Fibroblast of lung (primary cell): ENCODE data around the gene MTR. TPM values are rescaled to one million over a fixed set of nuclear protein-coding genes. Genes with fewer than 3 reads are reported as not detected.

Source experiments
- DNase-seq, 2 donors: peaks; one replicate each; pipeline versions ENCODE4 v3.0.0 to v3.0.0-alpha.2; 2010; ENCODE audit warnings: low read depth in 2 of 2
- H2AFZ ChIP-seq: 2 replicates; pipeline ENCODE4 v1.5.1; 2012; ENCODE audit warnings: low read length, control low read depth, inconsistent platforms
- H3K27ac ChIP-seq: 2 replicates; pipeline ENCODE4 v1.5.1; 2011; ENCODE audit warnings: low read length, control low read depth; ENCODE audit not compliant: insufficient read depth
- H3K27me3 ChIP-seq: 2 replicates; pipeline ENCODE4 v1.5.1; 2011; ENCODE audit warnings: mild to moderate bottlenecking, low read length; ENCODE audit not compliant: control insufficient read depth, insufficient read depth
- H3K36me3 ChIP-seq: 2 replicates; pipeline ENCODE4 v1.5.1; 2011; ENCODE audit warnings: low read length; ENCODE audit not compliant: control insufficient read depth, insufficient read depth
- H3K4me1 ChIP-seq: 2 replicates; pipeline ENCODE4 v1.5.1; 2011; ENCODE audit warnings: low read length; ENCODE audit not compliant: control insufficient read depth, insufficient read depth; ENCODE audit errors: extremely low read depth
- H3K4me2 ChIP-seq: 2 replicates; pipeline ENCODE4 v1.5.1; 2011; ENCODE audit warnings: low read length, control low read depth; ENCODE audit not compliant: insufficient read depth; ENCODE audit errors: extremely low read depth
- H3K4me3 ChIP-seq, 4 experiments: fragments of 200-600 bp in 1 of 4; sonication (generic) in 1 of 4; replicated peaks in 1 of 4; 2 replicates each; pipeline ENCODE4 v1.5.1; 2011 to 2016; ENCODE audit warnings: low read length in 4 of 4, low read depth in 3 of 4, mild to moderate bottlenecking in 3 of 4, control low read depth in 2 of 4, inconsistent platforms in 1 of 4, mixed read lengths in 1 of 4; ENCODE audit not compliant: insufficient read depth in 1 of 4; ENCODE audit errors: control extremely low read depth in 1 of 4
- H3K79me2 ChIP-seq: 2 replicates; pipeline ENCODE4 v1.5.1; 2012; ENCODE audit warnings: mild to moderate bottlenecking, low read length, inconsistent platforms; ENCODE audit not compliant: control insufficient read depth, insufficient read depth
- H3K9ac ChIP-seq: 2 replicates; pipeline ENCODE4 v1.5.1; 2011; ENCODE audit warnings: mild to moderate bottlenecking, low read length, control low read depth; ENCODE audit not compliant: insufficient read depth
- H3K9me3 ChIP-seq: 2 replicates; pipeline ENCODE4 v1.5.1; 2012; ENCODE audit warnings: low read depth, low read length; ENCODE audit not compliant: control insufficient read depth, insufficient read depth
- H4K20me1 ChIP-seq: 2 replicates; pipeline ENCODE4 v1.5.1; 2011; ENCODE audit warnings: low read length; ENCODE audit not compliant: control insufficient read depth, insufficient read depth; ENCODE audit errors: extremely low read depth
- CTCF ChIP-seq, 2 donors: IDR thresholded peaks in 1 of 2; conservative IDR thresholded peaks in 1 of 2; 1 replicate in 1 of 2; 2 replicates in 1 of 2; pipeline ENCODE4 v1.5.1; 2011 to 2012; ENCODE audit warnings: low read length in 2 of 2, control low read depth in 1 of 2, inconsistent platforms in 1 of 2, low read depth in 1 of 2, mild to moderate bottlenecking in 1 of 2
- EZH2 ChIP-seq: IDR thresholded peaks from 2 replicates; pipeline ENCODE4 v1.5.1; 2012; ENCODE audit warnings: low read length, control low read depth, mild to moderate bottlenecking; ENCODE audit errors: missing control alignments
- polyA plus RNA-seq, 2 donors: library from polyadenylated mRNA; depleted of rRNA in 1 of 2; stranded (reverse) in 1 of 2; unstranded in 1 of 2; fragments of >200 nt; gene quantifications; 2 replicates each; pipeline ENCODE4 v1.2.1, GENCODE V29; 2011 to 2012; ENCODE audit warnings: missing spikeins in 1 of 2
- total RNA-seq: library from RNA; depleted of rRNA; stranded (reverse); fragments of >200 nt; gene quantifications from 2 replicates; pipeline ENCODE4 v1.2.1, GENCODE V29; 2014

Gene MTR
- total and polyA plus RNA-seq, 2 donors (not counting 1 experiment from before 2014, with no cell fraction given), result 20.0 to 32.2 TPM

GRCh38 chr1:236913371-236914037, 118.4 kb downstream of the MTR start:
- TF ChIP-seq EZH2, result no peak
- no peak for TF ChIP-seq CTCF (conservative IDR thresholded peaks at IDR 0.05 in 1 of 2, IDR thresholded peaks at IDR 0.05 in 1 of 2; ENCODE audit: low read depth in 1 of 2, low read length in 2 of 2)
- peak in 1 of 2 donors; percentile 78 for DNase-seq

GRCh38 chr1:236914375-236914774, 119.3 kb downstream of the MTR start:
- H3K4me1 ChIP-seq, result no peaks in the 10 kb centered on the region
- no peak overlapping the region for H3K9ac ChIP-seq
- H3K36me3 ChIP-seq, result no peaks in the 10 kb centered on the region
- TF ChIP-seq CTCF (conservative IDR thresholded peaks at IDR 0.05 in 1 of 2, IDR thresholded peaks at IDR 0.05 in 1 of 2; ENCODE audit: low read depth in 1 of 2, low read length in 2 of 2) (no peak), EZH2 (no peak)
- no peaks in the 10 kb centered on the region for H3K9me3 ChIP-seq
- no peaks in the 10 kb centered on the region for H3K79me2 ChIP-seq
- H3K27ac ChIP-seq, result no peak overlapping the region
- no peaks in the 10 kb centered on the region for H4K20me1 ChIP-seq
- H3K4me2 ChIP-seq, result no peak overlapping the region
- no peak overlapping the region for H2AFZ ChIP-seq
- no peak overlapping the region for H3K4me3 ChIP-seq
- no peak for DNase-seq
- no peaks in the 10 kb centered on the region for H3K27me3 ChIP-seq

More at GRCh38 chr1:236913371-236914037, 118.4 kb downstream of the MTR start:
- H3K9ac ChIP-seq, result no peak overlapping the region
- H3K4me1 ChIP-seq, result no peaks in the 10 kb centered on the region
- H3K4me2 ChIP-seq, result no peak overlapping the region
- no peaks in the 10 kb centered on the region for H3K36me3 ChIP-seq
- no peak overlapping the region for H3K4me3 ChIP-seq
- no peaks in the 10 kb centered on the region for H3K9me3 ChIP-seq
- no peaks in the 10 kb centered on the region for H3K79me2 ChIP-seq
- H2AFZ ChIP-seq, result no peak overlapping the region
- H3K27me3 ChIP-seq, result no peaks in the 10 kb centered on the region
- no peaks in the 10 kb centered on the region for H4K20me1 ChIP-seq
- H3K27ac ChIP-seq, result no peak overlapping the region

- Histone ChIP-seq H3K27ac (no peak overlapping the region), H3K27me3 (no peaks in the 10 kb centered on the region), H3K4me2 (no peak overlapping the region), H2AFZ (no peak overlapping the region), H4K20me1 (no peaks in the 10 kb centered on the region), H3K4me3 (no peak overlapping the region), H3K36me3 (no peaks in the 10 kb centered on the region), H3K9ac (no peak overlapping the region), H3K9me3 (no peaks in the 10 kb centered on the region), H3K4me1 (no peaks in the 10 kb centered on the region), H3K79me2 (no peaks in the 10 kb centered on the region)
- no peak for TF ChIP-seq EZH2
- no peak for TF ChIP-seq CTCF (conservative IDR thresholded peaks at IDR 0.05 in 1 of 2, IDR thresholded peaks at IDR 0.05 in 1 of 2; ENCODE audit: low read depth in 1 of 2, low read length in 2 of 2)
- DNase-seq, result no peak
Observed at GRCh38 chr1:236916131-236916800, 121.2 kb downstream of the MTR start.
